Effector memory CD4-positive, alpha-beta T cell (primary cell): ENCODE data around the gene TNNI3K.

Experiments used
- DNase-seq, 3 donors: peaks; one replicate each; pipeline ENCODE4 v3.0.0-alpha.2; 2020
- H3K27ac ChIP-seq: 2 replicates; pipeline ENCODE4 v1.7.0; 2013; ENCODE audit warnings: mild to moderate bottlenecking, low read length, moderate library complexity; ENCODE audit not compliant: insufficient read depth, poor library complexity, severe bottlenecking
- H3K27me3 ChIP-seq: replicated peaks from 2 replicates; pipeline ENCODE4 v1.7.0; 2013; ENCODE audit warnings: mild to moderate bottlenecking, low read length; ENCODE audit not compliant: insufficient read depth, control insufficient read depth, poor library complexity, severe bottlenecking
- H3K36me3 ChIP-seq: 2 replicates; pipeline ENCODE4 v1.7.0; 2013; ENCODE audit warnings: mild to moderate bottlenecking, low read length, moderate library complexity; ENCODE audit not compliant: control insufficient read depth, insufficient read depth
- H3K4me1 ChIP-seq: 2 replicates; pipeline ENCODE4 v1.7.0; 2013; ENCODE audit warnings: low read length, mild to moderate bottlenecking; ENCODE audit not compliant: control insufficient read depth, insufficient read depth, poor library complexity, severe bottlenecking
- H3K4me3 ChIP-seq: 2 replicates; pipeline ENCODE4 v1.7.0; 2013; ENCODE audit warnings: low read length, low read depth, mild to moderate bottlenecking; ENCODE audit not compliant: insufficient read depth, poor library complexity, severe bottlenecking
- H3K9me3 ChIP-seq: 2 replicates; pipeline ENCODE4 v1.7.0; 2013; ENCODE audit warnings: mild to moderate bottlenecking, low read length, moderate library complexity; ENCODE audit not compliant: control insufficient read depth

Gene TNNI3K

DNA sequence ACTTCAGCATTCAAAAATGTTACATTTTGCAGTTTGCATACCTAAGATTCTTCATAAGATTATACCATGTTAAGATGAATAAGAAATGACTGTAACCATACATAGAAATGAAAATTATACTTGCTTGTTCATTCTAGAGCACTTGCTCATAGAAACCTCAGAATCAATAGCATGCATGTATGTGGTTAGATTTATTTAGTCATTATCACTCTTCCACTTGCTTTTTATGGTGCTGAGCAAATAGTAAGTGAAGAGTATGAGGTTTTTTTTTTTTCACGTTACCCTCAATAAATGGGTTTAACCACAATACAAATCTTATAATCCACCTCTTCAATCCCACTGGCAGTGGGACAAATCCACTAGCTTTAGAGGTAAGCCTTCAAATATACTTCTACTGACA lies 192.5 kb downstream of the TNNI3K start:
- no peak overlapping the region for H3K4me3 ChIP-seq
- no peak for DNase-seq
- no peak overlapping the region for H3K27ac ChIP-seq
- H3K36me3 ChIP-seq: no peaks in the 10 kb centered on the region
- H3K9me3 ChIP-seq: no peaks in the 10 kb centered on the region
- no peaks in the 10 kb centered on the region for H3K27me3 ChIP-seq
- no peaks in the 10 kb centered on the region for H3K4me1 ChIP-seq

DNA sequence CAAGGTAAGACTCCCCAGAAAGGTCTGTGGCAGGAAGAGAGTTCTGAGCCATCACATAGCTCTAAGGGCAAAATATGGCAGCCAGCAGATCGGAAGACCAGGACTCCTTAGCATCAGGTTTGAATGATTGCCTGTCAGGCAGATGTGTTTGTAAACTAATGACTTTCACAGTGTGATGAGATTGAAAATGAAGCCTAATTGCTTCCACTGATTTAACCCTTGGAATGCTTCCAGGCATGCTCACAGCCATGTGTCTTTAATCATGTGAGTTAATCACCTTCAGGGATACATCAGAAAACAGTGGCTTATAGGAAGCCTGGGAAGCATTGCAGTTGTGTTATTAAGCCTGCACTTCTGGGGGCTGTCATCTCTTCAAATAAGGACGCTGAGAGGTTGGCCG lies 194.4 kb downstream of the TNNI3K start:
- Histone ChIP-seq H3K4me1 (no peaks in the 10 kb centered on the region), H3K27ac (no peak overlapping the region), H3K4me3 (no peak overlapping the region), H3K27me3 (no peaks in the 10 kb centered on the region), H3K36me3 (no peaks in the 10 kb centered on the region), H3K9me3 (no peaks in the 10 kb centered on the region)
- DNase-seq: no peak

DNA sequence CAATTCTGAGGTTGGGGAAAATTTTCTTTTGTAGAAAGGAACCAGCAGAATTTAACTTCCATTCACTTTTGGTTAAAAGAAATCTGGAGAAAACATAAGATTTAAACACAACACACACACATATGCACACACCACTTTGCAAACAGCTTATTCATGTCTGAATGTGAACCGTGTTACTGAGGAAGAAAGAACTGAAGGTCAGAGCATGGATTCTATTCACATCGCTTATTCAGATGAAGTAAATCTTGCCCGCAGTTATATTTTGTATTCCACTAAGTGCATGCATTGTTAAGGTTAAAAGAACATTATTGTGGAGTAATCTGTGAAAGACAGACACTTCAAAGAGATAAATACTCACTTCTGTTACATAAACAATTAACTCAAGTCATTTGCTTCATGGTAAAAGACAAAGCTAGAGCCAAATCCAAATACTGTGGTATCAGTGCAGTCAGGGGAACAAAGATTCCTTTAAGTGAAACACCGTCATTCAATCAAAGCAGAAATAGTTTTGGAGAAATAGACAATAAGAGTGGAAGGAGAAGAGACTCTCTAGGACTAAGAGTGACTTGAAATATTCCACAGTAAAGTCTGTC lies 195.3 kb downstream of the TNNI3K start:
- Histone ChIP-seq H3K4me3 (no peak overlapping the region), H3K27me3 (no peaks in the 10 kb centered on the region), H3K4me1 (no peaks in the 10 kb centered on the region), H3K27ac (no peak overlapping the region), H3K36me3 (no peaks in the 10 kb centered on the region), H3K9me3 (no peaks in the 10 kb centered on the region)
- DNase-seq: no peak

GRCh38 chr1:74431531-74431930 lies 196.3 kb downstream of the TNNI3K start:
- H3K4me3 ChIP-seq: no peak overlapping the region
- DNase-seq: no peak
- H3K4me1 ChIP-seq: no peaks in the 10 kb centered on the region
- H3K9me3 ChIP-seq: no peaks in the 10 kb centered on the region
- H3K36me3 ChIP-seq: no peaks in the 10 kb centered on the region
- no peak overlapping the region for H3K27ac ChIP-seq
- H3K27me3 ChIP-seq: no peaks in the 10 kb centered on the region

- DNase-seq: no peak
- Histone ChIP-seq H3K9me3 (no peaks in the 10 kb centered on the region), H3K27me3 (no peaks in the 10 kb centered on the region)
Measured at GRCh38 chr1:74432325-74432724, 197.1 kb downstream of the TNNI3K start.

GRCh38 chr1:74434321-74434720 lies 199.1 kb downstream of the TNNI3K start:
- Histone ChIP-seq H3K27ac (no peak overlapping the region), H3K9me3 (no peaks in the 10 kb centered on the region), H3K36me3 (no peaks in the 10 kb centered on the region), H3K27me3 (no peaks in the 10 kb centered on the region), H3K4me3 (no peak overlapping the region), H3K4me1 (no peaks in the 10 kb centered on the region)
- DNase-seq: no peak

More at GRCh38 chr1:74432325-74432724, 197.1 kb downstream of the TNNI3K start:
- H3K4me3 ChIP-seq: no peak overlapping the region
- H3K27ac ChIP-seq: no peak overlapping the region
- no peaks in the 10 kb centered on the region for H3K36me3 ChIP-seq
- no peaks in the 10 kb centered on the region for H3K4me1 ChIP-seq

DNA sequence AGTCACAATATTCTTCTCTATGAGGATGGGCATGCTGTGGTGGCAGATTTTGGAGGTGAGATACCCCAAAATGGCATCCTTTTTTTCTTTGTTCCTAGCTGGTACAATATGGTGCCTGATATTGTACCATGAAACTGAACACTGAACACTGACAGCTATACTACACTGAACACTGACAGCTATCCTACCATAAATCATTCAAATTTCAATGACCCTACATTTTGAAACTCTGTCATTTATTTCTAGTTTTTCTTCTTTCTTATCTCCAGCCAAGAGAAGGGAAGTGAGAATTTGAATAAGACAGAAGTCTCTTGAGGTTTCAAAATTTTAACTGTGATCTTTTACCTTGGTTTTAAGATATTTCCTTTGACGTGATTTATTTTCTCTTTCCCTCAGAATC lies 200.9 kb downstream of the TNNI3K start:
- Histone ChIP-seq H3K4me3 (no peak overlapping the region), H3K36me3 (no peaks in the 10 kb centered on the region), H3K9me3 (no peaks in the 10 kb centered on the region), H3K27me3 (no peaks in the 10 kb centered on the region), H3K27ac (no peak overlapping the region), H3K4me1 (no peaks in the 10 kb centered on the region)
- no peak for DNase-seq

DNA sequence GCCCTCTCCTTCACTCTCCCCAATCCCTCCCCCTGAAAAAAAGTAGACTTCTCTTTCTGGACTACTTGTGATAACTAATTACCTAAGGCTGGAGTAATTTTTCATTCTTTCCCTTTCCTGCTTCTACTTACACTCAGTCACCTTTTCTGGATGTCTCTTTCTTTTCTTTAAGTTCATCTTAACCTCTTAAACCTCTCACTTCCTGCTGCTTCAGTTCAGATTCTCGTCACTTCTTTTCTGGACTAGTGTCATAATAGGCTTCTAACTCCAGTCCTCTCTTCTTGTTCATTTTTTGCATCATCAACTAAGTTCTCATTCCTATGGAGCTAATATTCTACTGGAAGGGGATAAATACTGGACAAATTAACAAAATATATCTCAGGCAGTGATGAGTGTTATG lies 201.8 kb downstream of the TNNI3K start:
- Histone ChIP-seq H3K4me3 (no peak overlapping the region), H3K36me3 (no peaks in the 10 kb centered on the region), H3K27me3 (no peaks in the 10 kb centered on the region), H3K27ac (no peak overlapping the region), H3K4me1 (no peaks in the 10 kb centered on the region), H3K9me3 (no peaks in the 10 kb centered on the region)
- DNase-seq: no peak

GRCh38 chr1:74452035-74452434 lies 216.8 kb downstream of the TNNI3K start:
- Histone ChIP-seq H3K4me3 (no peak overlapping the region), H3K27ac (no peak overlapping the region), H3K9me3 (no peaks in the 10 kb centered on the region), H3K36me3 (no peaks in the 10 kb centered on the region), H3K27me3 (no peaks in the 10 kb centered on the region), H3K4me1 (no peaks in the 10 kb centered on the region)
- DNase-seq: no peak

GRCh38 chr1:74453277-74453676 lies 218.1 kb downstream of the TNNI3K start:
- no peaks in the 10 kb centered on the region for H3K4me1 ChIP-seq
- H3K36me3 ChIP-seq: no peaks in the 10 kb centered on the region
- no peak overlapping the region for H3K4me3 ChIP-seq
- no peak for DNase-seq
- H3K9me3 ChIP-seq: no peaks in the 10 kb centered on the region
- H3K27ac ChIP-seq: no peak overlapping the region
- H3K27me3 ChIP-seq: no peaks in the 10 kb centered on the region
